NT2/D1 (cell line): ENCODE results near the gene PRAC2.

Experiments used
- DNase-seq: peaks from one replicate; pipeline ENCODE4 v3.0.0-alpha.2; 2011; ENCODE audit warnings: low read depth, low spot score
- H3K27me3 ChIP-seq: 2 replicates; pipeline ENCODE4 v1.6.0; 2011; ENCODE audit warnings: mild to moderate bottlenecking; ENCODE audit not compliant: insufficient read length, insufficient read depth
- H3K36me3 ChIP-seq: 2 replicates; pipeline ENCODE4 v1.6.1; 2011; ENCODE audit warnings: mild to moderate bottlenecking, low read length, mixed read lengths; ENCODE audit not compliant: insufficient read depth, insufficient read length
- H3K4me1 ChIP-seq: 2 replicates; pipeline ENCODE4 v1.5.1; 2011; ENCODE audit not compliant: insufficient read depth, insufficient read length
- H3K4me3 ChIP-seq: 2 replicates; pipeline ENCODE4 v1.5.1; 2011; ENCODE audit warnings: low read depth; ENCODE audit not compliant: insufficient read length
- H3K9ac ChIP-seq: 2 replicates; pipeline ENCODE4 v1.6.0; 2011; ENCODE audit warnings: low read depth; ENCODE audit not compliant: insufficient read length
- H3K9me3 ChIP-seq: 2 replicates; pipeline ENCODE4 v1.5.1; 2011; ENCODE audit warnings: mild to moderate bottlenecking, low read length; ENCODE audit not compliant: insufficient read depth
- SUZ12 ChIP-seq: IDR thresholded peaks from 2 replicates; pipeline ENCODE4 v1.6.1; 2011; ENCODE audit not compliant: insufficient read length, insufficient read depth; ENCODE audit errors: extremely low read depth
- YY1 ChIP-seq: IDR thresholded peaks from 2 replicates; pipeline ENCODE4 v1.6.1; 2011; ENCODE audit not compliant: insufficient read length, insufficient read depth
- ZNF274 ChIP-seq: IDR thresholded peaks from 2 replicates; pipeline ENCODE4 v1.6.1; 2011; ENCODE audit warnings: mild to moderate bottlenecking, low read depth, low read length

PRAC2 gene

GRCh38 chr17:48749621-48750553 lies 26.9 kb downstream of the PRAC2 start:
- TF ChIP-seq YY1 (no peak), SUZ12 (peak; percentile 79)
- no peak overlapping the region for H3K4me3 ChIP-seq
- no peak overlapping the region for H3K9ac ChIP-seq
- no peak for DNase-seq
- no peaks in the 10 kb centered on the region for H3K9me3 ChIP-seq
- H3K4me1 ChIP-seq = peaks cover 6% of the 10 kb centered on the region
- peaks cover 100% of the 10 kb centered on the region for H3K27me3 ChIP-seq
- no peaks in the 10 kb centered on the region for H3K36me3 ChIP-seq

GRCh38 chr17:48751172-48751571 lies 28.2 kb downstream of the PRAC2 start:
- Histone ChIP-seq H3K4me3 (no peak overlapping the region), H3K9me3 (no peaks in the 10 kb centered on the region), H3K4me1 (peaks cover 6% of the 10 kb centered on the region), H3K36me3 (no peaks in the 10 kb centered on the region), H3K9ac (no peak overlapping the region), H3K27me3 (peaks cover 100% of the 10 kb centered on the region)
- TF ChIP-seq YY1 (no peak), ZNF274 (no peak), SUZ12 (no peak)
- DNase-seq = no peak

- DNase-seq = no peak
- Histone ChIP-seq H3K27me3 (peaks cover 99% of the 10 kb centered on the region), H3K4me1 (peaks cover 6% of the 10 kb centered on the region), H3K36me3 (no peaks in the 10 kb centered on the region), H3K4me3 (no peak overlapping the region), H3K9ac (no peak overlapping the region), H3K9me3 (no peaks in the 10 kb centered on the region)
- TF ChIP-seq ZNF274 (no peak), SUZ12 (peak; percentile 86), YY1 (no peak)
Observed at GRCh38 chr17:48751733-48752398, 28.9 kb downstream of the PRAC2 start.

- H3K4me1 ChIP-seq = peaks cover 6% of the 10 kb centered on the region
- no peak overlapping the region for H3K4me3 ChIP-seq
- TF ChIP-seq SUZ12 = peak; percentile 58
- TF ChIP-seq YY1 = no peak
- no peaks in the 10 kb centered on the region for H3K9me3 ChIP-seq
- no peaks in the 10 kb centered on the region for H3K36me3 ChIP-seq
- no peak overlapping the region for H3K9ac ChIP-seq
- no peak for DNase-seq
- peaks cover 99% of the 10 kb centered on the region for H3K27me3 ChIP-seq
Observed at GRCh38 chr17:48752399-48753288, 29.7 kb downstream of the PRAC2 start.

- H3K27me3 ChIP-seq = peaks cover 96% of the 10 kb centered on the region
- H3K9me3 ChIP-seq = no peaks in the 10 kb centered on the region
- no peak overlapping the region for H3K9ac ChIP-seq
- peaks cover 6% of the 10 kb centered on the region for H3K4me1 ChIP-seq
- TF ChIP-seq ZNF274 (no peak), YY1 (no peak), SUZ12 (peak; percentile 81)
- no peaks in the 10 kb centered on the region for H3K36me3 ChIP-seq
- H3K4me3 ChIP-seq = no peak overlapping the region
- DNase-seq = no peak
Observed at GRCh38 chr17:48753794-48754499, 31.0 kb downstream of the PRAC2 start.

GRCh38 chr17:48754500-48755261 lies 31.7 kb downstream of the PRAC2 start:
- peak overlapping the region; percentile 16 for H3K4me3 ChIP-seq
- no peaks in the 10 kb centered on the region for H3K9me3 ChIP-seq
- TF ChIP-seq SUZ12 (peak; percentile 0), YY1 (no peak)
- H3K36me3 ChIP-seq = no peaks in the 10 kb centered on the region
- H3K4me1 ChIP-seq = peaks cover 6% of the 10 kb centered on the region
- no peak for DNase-seq
- peaks cover 95% of the 10 kb centered on the region for H3K27me3 ChIP-seq
- peak overlapping the region; percentile 39 for H3K9ac ChIP-seq
